ENCODE results near the gene DSN1. TPM values are rescaled to one million over a fixed set of nuclear protein-coding genes. Genes with fewer than 3 reads are reported as not detected.

Gene DSN1
- total RNA-seq, 1 experiment from 2014 or later: 27.9 TPM

GRCh38 chr20:36815454-36816091, 42.0 kb upstream of the DSN1 start:
- H3K79me2 ChIP-seq (ENCODE audit: insufficient read depth, low read length): no peaks in the 10 kb centered on the region
- RAD21 ChIA-PET (ENCODE audit: low non-redundant PET in 1 of 2, low total read pairs in 2 of 2, uncharacterized antibody in 2 of 2, unreplicated experiment in 2 of 2): no interaction called here

More at GRCh38 chr20:36815454-36816091, 42.0 kb upstream of the DSN1 start:
- DNase-seq (ENCODE audit: low read depth, low spot score): no peak
- intact Hi-C loops (cut with micrococcal nuclease): no loop called here
- BruUV-seq (replicated peaks): no TSS peak
- Histone ChIP-seq H3K9me2 (ENCODE audit: insufficient read depth) (no peaks in the 10 kb centered on the region), H3K9me3 (ENCODE audit: control insufficient read depth in 1 of 2, insufficient read depth in 1 of 2, low read depth in 1 of 2, low read length in 2 of 2) (no peaks in the 10 kb centered on the region), H3K36me3 (ENCODE audit: control insufficient read depth in 1 of 2, insufficient read depth in 2 of 2, low read length in 2 of 2) (peaks cover 9 to 10% of the 10 kb centered on the region in 2 experiments; a peak in 2 of 4 replicates), H3K9ac (ENCODE audit: low read length) (no peak overlapping the region), H3K27me3 (ENCODE audit: insufficient read depth, low read length) (no peaks in the 10 kb centered on the region), H2AFZ (ENCODE audit: low read depth, low read length, poor library complexity, severe bottlenecking) (no peak overlapping the region), H3K4me2 (ENCODE audit: low read length) (no peak overlapping the region), H3K4me3 (replicated peaks in 1 of 2; ENCODE audit: low read depth in 1 of 2, low read length in 2 of 2) (no peak overlapping the region), H3K4me1 (ENCODE audit: control insufficient read depth in 1 of 2, insufficient read depth in 2 of 2, low read length in 2 of 2) (no peaks in the 10 kb centered on the region), H3K27ac (ENCODE audit: low read depth, low read length) (no peak overlapping the region), H4K20me1 (ENCODE audit: insufficient read depth) (no peaks in the 10 kb centered on the region)
- TF ChIP-seq CEBPB (IDR thresholded peaks at IDR 0.05; ENCODE audit: low read depth): no peak
- no peak for TF ChIP-seq ATF3 (IDR thresholded peaks at IDR 0.05)
- TF ChIP-seq SRF (IDR thresholded peaks at IDR 0.05; ENCODE audit: low read depth): no peak
- no peak for TF ChIP-seq ELF1 (IDR thresholded peaks at IDR 0.05; ENCODE audit: borderline replicate concordance, low read depth)
- no peak for TF ChIP-seq POLR2AphosphoS5 (IDR thresholded peaks at IDR 0.05; ENCODE audit: low read depth, low read length)
- no peak for TF ChIP-seq CTCF (IDR thresholded peaks at IDR 0.05 in 2 of 3, conservative IDR thresholded peaks at IDR 0.05 in 1 of 3; ENCODE audit: borderline replicate concordance in 1 of 3, insufficient read depth in 1 of 3, low read depth in 2 of 3, low read length in 2 of 3)
- TF ChIP-seq ZFX (IDR thresholded peaks at IDR 0.05): no peak
- no peak for TF ChIP-seq EZH2phosphoT487 (IDR thresholded peaks at IDR 0.05; ENCODE audit: borderline replicate concordance)
- no peak for TF ChIP-seq FOSL1 (IDR thresholded peaks at IDR 0.05; ENCODE audit: low read depth)
- TF ChIP-seq EZH2 (IDR thresholded peaks at IDR 0.05): no peak
- no peak for TF ChIP-seq CBX3 (IDR thresholded peaks at IDR 0.05; ENCODE audit: low read depth)
- TF ChIP-seq YY1 (IDR thresholded peaks at IDR 0.05; ENCODE audit: extremely low read depth, insufficient replicate concordance, low read depth, low read length): no peak
- no peak for TF ChIP-seq SP1 (IDR thresholded peaks at IDR 0.05; ENCODE audit: low read depth)
- no peak for TF ChIP-seq RAD21 (IDR thresholded peaks at IDR 0.05; ENCODE audit: low read depth)
- TF ChIP-seq JUND (IDR thresholded peaks at IDR 0.05): no peak
- no peak for TF ChIP-seq REST (IDR thresholded peaks at IDR 0.05; ENCODE audit: low read depth)
- no peak for TF ChIP-seq MAX (IDR thresholded peaks at IDR 0.05)
- no peak for TF ChIP-seq SIN3A (IDR thresholded peaks at IDR 0.05; ENCODE audit: low read depth)
- CTCF ChIA-PET: interaction anchor here (0.6 kb wide), 1 partner anchor 613 kb away, joined by 4 read pairs; no protein-coding TSS in a partner anchor
- ATAC-seq: no peak
- POLR2A ChIA-PET: no interaction called here
